GM15510 (cell line): Measurements from ENCODE around the gene ODAD4.

Source experiments
- POLR2A ChIP-seq: IDR thresholded peaks from 3 replicates; pipeline ENCODE4 v1.6.1; 2011; ENCODE audit warnings: borderline replicate concordance; ENCODE audit not compliant: insufficient read length; ENCODE audit errors: extremely low read depth

The ODAD4 gene

DNA sequence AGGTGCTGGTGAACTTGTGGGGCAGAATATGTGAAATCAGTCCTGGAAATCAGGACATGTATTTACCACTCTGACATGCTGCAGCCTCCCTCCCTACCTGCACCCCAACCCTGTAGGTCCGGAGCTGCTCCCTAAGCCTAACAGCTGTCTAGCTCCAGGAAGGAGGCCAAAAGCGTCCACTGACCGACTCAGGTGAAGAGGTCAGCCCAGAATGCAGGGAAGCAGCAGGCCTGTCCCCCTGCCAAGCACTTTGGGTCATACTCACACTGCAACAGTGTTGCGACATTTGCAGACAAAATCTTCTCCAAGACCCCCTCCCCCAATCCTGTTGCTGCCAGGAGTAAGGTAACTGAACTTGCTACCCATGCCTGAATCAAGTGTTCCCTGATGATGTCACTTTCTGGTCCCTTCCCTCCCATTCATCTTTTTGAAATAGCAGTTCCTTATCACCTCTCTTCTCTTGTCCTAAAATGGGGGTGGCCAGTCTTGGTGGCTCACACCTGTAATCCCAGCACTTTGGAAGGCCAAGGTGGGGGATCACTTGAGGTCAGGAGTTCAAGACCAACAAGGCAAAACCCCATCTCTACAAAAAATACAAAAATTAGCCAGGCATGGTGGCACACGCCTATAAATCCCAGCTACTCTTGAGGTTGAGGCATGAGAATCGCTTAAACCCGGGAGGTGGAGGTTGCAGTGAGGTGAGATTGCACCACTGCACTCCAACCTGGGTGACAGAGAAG, 10.4 kb upstream of the ODAD4 start:
- no peak for TF ChIP-seq POLR2A

DNA sequence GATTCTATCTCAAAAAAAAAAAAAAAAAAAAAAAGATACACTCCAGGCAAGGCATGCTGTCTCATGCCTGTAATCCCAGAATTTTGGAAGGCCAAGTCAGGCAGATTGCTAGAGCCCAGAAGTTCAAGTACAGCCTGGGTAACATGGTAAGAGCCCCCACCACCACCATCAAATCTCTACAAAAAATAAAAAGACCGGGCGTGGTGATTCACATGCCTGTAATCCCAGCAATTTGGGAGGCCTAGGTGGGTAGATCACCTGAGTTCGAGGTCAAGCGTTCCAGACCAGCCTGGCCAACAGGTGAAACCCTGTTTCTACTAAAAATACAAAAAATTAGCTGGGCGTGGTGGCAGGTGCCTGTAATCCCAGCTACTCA, 9.8 kb upstream of the ODAD4 start:
- no peak for TF ChIP-seq POLR2A

DNA sequence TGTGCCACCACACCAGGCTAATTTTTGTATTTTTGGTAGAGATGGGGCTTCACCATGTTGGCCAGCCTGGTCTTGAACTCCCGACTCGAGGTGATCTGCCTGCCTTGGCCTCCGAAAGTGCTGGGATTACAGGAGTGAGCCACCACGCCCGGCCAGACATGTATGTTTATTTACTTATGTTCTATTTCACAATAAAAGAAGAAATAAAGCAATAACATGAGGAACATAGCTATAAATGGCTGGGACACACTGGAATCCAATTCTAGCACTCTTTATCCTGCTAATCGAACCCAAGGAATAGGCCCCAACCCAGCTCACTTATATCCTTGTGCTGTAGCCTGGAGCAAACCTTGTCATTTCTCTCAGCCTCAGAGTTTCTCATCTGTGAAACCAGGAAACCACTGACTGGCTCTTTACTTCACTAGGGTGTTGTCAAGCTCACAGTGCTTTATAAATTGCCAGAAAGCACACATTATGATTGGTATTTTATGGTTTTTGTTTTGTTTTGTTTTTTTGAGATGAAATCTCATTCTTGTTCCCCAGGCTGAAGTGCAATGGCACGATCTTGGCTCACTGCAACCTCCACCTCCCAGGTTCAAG, 4.3 kb upstream of the ODAD4 start:
- no peak for TF ChIP-seq POLR2A

DNA sequence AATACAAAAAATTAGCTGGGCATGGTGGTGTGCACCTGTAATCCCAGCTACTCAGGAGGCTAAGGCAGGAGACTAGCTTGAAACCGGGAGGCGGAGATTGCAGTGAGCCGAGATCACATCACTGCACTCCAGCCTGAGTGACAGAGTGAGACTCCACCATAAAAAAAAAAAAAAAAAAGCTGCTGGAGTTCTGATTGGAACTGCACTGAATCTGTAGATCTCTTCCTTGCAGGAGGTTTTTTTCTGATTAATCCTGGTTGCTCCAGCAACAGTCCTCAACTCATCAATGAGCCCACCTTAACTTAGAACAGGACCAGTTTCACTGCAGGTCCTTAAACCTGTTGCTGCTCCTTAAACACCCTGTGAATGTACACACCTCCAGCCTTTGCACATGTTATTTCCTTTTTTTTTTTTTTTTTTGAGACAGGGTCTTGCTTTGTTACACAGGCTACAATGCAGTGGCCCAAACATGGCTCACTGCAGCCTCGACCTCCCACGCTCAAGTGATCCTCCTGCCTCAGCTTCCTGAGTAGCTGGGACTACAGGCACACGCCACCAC, 1.6 kb upstream of the ODAD4 start:
- no peak for TF ChIP-seq POLR2A

DNA sequence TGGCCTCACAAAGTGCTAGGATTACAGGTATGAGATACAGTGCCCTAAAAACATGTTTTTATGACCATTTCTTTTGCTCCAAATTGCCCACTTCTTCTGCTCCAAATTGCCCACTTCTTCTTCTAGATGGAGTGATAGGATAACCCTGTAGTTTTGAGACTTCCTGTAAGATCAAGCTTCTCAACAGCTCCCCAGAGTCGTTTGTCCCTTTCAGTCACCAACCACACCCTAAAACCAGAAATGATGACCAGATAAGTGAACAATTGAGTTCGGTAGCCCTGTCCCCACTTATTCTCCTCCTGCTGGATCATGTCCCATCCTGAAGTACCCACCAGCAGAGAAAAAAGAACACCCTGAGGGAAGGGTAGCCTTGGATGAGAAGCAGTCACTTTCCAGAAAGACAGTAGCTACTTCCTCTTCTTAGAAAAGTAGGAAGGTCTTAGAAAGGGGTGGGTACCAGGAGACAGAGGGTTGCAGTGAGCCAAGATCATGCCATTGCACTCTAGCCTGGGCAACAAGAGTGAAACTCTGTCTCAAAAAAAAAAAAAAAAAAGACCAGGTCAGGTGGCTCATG, 2.5 kb downstream of the ODAD4 start:
- no peak for TF ChIP-seq POLR2A

DNA sequence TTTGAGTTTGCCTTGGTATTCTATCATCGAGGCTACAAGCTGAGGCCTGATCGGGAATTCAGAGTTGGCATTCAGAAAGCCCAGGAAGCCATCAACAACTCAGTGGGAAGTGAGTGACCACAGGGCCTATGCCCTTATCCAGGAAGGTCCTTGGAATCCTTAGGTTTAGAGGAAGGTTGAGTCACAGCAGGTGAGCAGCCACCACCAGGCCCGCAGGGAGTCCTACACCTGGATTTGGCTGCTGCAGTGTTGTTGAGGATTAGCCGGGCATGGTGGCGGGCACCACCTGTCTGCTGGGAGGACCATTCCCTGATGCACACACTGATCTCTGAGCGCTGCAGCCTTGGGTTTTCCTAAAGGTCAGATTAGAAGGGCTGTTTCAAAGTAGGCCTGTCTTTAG, 5.2 kb downstream of the ODAD4 start:
- no peak for TF ChIP-seq POLR2A

DNA sequence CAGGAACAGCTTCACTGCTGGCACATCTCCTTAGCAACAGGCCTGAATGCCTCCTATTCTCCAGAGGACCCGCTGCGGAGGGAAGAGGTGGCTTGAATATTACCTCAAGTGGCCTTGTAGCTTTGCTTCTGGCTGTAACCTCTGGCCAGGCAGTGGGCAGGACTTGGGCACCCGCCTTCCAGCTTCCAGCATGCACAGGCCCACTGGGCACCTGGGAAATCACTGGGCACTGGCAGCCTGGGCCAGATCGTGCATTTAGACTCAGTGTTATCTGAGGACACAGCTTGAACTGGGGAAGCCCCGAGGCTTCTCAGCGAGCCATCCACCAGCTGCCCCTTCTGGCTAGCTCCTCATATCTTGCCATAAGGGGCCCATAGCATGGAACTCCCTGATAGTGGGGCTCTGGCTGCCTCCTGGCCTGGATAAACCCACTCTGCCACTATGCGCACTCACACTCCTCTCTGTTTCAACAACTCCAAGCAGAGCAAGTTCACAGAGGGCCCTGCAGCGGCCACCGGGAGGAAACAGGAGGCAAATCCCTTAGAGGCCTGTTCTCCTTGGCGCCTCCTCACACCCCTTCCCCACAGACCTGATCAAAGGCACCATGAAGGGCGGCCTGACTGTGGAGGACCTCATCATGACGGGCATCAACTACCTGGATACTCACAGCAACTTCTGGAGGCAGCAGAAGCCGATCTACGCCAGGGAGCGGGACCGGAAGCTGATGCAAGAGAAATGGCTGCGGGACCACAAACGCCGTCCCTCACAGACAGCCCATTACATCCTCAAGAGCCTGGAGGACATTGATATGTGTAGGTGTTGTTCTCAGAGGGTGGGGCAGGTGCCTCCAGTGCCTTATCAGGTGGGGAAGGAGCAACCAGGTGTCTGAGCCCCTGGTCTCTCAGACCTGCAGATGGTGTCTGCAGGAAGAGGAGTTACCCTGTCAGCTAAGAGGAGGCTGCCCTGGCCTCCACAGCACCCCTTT, 7.8 kb downstream of the ODAD4 start:
- TF ChIP-seq POLR2A: no peak

DNA sequence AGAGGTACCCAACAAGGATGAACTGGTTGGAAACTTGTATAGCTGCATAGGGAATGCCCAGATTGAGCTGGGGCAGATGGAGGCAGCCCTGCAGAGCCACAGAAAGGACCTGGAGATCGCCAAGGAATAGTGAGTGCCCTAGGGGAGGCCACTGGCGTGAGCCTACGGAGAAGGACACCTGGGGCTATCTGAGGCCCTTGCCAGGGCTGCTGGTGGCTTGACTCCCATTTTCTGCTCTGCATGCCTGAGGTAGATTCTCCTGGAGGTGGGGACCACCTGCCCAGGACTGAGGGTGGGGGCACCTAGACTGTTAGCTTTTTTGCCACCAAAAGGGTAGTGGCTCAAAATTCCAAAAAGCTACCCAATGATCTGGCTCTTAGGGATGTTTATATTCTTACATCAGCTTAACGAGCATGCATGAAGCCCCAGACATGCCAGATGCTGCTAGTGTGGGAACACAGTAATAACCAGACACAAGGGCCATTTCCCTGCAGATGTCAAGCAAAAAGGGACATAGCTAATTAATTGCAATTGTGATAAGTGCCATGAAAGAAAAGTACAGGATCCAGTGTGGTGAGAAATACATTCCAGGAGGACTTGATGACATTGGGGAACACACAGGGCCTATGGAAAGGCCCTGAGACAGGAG, 8.8 kb downstream of the ODAD4 start:
- TF ChIP-seq POLR2A: no peak

DNA sequence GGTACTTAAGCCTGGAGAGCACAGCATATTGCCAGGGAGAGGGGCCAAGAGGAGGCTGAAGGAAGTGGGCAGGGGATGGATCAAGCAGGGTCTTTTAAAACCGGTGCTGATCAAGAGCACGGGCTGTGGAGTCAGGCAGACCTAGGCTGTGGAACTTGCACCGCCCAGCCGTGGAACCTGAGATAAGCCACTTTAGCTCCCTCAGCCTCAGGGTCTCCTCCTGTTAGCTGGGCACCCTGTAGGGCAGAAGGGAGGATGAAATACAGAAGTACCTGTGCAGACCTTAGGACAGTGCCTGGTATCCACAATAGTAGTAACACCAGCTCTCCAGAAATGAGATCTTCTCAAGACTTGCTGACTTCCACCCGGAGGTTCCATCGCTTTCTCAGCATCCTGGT, 9.3 kb downstream of the ODAD4 start:
- TF ChIP-seq POLR2A: no peak

DNA sequence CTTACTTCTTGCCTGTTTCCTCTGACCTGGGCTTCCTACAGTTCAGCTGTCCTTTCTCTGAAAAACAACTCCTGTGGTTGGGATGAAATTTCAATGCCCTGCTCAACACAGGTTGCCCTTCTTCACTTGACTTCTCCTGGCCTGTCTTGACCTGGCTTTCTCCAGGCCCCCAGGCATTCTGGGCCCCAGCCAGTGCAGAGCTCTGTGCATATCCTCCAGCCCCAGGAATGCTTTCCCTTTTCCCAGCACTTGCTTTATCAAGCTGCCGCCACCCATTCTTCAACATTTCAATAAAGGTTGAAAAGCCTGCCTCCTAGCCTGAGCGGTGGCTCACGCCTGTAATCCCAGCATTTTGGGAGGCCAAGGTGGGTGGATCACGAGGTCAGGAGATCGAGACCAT, 10.8 kb downstream of the ODAD4 start:
- TF ChIP-seq POLR2A: no peak

DNA sequence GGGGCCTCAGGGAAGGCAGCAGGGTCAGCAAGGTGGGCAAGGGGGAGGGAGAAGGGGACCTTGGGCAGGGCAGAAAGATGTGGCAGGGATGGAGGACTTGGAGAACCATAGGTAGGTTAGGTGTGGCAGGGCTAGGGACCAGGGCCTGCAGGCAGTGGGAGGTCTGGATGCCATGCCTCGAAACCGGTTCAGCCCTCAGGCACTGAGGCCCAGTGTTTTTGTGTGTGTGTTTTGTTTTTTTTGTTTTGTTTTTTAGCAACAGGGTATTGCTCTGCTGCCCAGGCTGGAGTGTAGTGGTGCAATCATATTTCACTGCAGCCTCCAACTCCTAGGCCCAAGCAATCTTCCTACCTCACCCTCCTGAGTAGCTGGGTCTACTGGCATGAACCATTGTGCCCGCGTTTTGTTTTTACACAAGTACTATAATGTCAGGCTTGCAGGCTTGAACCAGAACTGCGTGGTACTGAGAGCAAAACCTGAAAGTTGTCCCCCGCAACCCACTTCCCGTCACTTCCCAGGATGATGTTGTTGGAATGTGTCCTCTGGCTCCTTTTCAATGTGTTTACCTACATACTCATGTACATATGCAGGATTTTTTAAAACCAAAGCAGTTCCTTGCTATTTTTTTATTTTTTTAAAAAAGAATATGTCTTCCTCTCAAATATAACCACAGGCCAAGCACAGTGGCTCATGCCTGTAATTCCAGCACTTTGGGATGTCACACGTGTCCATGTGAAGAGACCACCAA, 12.4 kb downstream of the ODAD4 start:
- no peak for TF ChIP-seq POLR2A

DNA sequence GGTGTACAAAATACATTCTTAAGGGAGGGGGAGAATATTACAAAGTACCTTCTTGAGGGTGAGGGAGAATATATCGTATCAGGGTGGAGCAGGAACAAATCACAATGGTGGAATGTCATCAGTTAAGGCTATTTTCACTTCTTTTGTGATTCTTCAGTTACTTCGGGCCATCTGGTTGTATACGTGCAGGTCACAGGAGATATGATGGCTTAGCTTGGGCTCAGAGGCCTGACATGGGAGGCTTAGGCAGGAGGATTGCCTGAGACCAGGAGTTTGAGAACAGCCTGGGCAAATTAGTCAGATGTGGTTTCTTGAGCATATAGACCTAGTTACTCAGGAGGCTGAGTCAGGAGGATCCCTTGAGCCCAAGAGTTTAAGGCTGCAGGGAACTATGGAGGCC, 13.1 kb downstream of the ODAD4 start:
- no peak for TF ChIP-seq POLR2A

DNA sequence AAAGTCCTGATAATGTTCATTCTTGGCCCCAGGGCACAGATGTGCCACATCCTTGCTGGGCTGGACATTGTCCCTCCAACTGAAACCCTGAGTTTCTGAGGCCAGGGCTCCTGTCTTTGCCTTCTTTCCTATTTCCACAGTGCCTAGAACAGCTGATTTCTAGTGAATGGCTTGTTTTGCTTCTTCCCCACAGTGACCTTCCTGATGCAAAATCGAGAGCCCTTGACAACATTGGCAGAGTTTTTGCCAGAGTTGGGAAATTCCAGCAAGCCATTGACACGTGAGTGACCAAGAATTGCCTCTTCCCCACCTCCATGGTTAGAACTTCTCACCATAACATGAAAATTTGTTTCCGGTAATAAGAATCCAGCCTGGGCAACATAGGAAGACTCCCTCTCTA, 14.5 kb downstream of the ODAD4 start:
- no peak for TF ChIP-seq POLR2A

DNA sequence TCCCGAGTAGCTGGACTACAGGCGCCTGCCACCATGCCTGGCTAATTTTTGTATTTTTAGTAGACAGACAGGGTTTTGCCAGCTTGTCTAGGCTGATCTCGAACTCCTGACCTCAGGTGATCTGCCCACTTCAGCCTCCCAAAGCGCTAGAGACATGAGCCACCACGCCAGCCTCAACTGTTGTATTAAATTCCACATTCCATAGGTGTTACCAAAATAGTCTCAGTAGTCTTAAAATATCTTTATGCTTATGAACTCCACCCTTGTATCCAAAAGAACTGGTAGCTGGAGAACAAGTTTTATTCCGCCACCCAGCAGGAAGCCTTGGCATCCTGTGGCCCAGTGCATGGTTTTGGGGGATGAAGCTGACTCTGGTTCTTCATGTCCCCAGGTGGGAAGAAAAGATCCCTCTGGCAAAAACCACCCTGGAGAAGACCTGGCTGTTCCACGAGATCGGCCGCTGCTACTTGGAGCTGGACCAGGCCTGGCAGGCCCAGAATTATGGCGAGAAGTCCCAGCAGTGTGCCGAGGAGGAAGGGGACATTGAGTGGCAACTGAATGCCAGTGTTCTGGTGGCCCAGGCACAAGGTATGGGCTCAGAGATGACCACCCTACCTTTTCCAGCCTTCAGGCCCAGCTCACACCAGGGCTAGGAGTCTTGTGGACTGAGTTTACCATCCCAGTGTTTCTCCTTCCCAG, 18.5 kb downstream of the ODAD4 start:
- TF ChIP-seq POLR2A: no peak

DNA sequence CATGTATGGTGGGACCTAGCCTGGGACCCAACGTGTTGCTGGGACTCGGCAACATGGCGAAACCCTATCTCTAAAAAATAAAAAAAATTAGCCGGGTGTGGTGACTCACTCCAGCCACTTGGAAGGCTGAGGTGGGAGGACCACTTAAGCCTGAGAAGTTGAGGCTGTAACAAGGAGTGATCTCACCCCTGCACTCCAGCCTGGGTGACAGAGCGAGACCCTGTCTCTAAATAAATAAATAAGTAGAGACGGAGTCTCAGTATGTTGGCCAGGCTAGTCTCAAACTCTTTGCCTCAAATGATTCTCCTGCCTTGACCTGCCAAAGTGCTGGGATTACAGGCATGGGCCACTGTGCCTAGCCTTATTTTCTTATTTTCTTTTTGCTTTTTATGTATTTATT, 26.1 kb downstream of the ODAD4 start:
- no peak for TF ChIP-seq POLR2A
